ENCODE data around the gene PLAC1. TPM values are rescaled to one million over a fixed set of nuclear protein-coding genes. Genes with fewer than 3 reads are reported as not detected.
A peak's percentile ranks its signal among the peaks of the same experiment; 100 is the strongest.

The PLAC1 gene
- total and polyA plus RNA-seq, 2 of the 13 experiments (the other 11 are each of a cell fraction or from before 2014, with no cell fraction given): 0.40 to 2.7 TPM

- TF ChIP-seq ZNF710 (CRISPR knock-in tag; IDR thresholded peaks at IDR 0.05; ENCODE audit: borderline replicate concordance) (no peak), STAG1 (CRISPR knock-in tag; IDR thresholded peaks at IDR 0.05) (no peak), THAP9 (CRISPR knock-in tag; IDR thresholded peaks at IDR 0.05; ENCODE audit: borderline replicate concordance) (no peak), ZNF777 (CRISPR knock-in tag; IDR thresholded peaks at IDR 0.05) (no peak), SIN3B (IDR thresholded peaks at IDR 0.05; ENCODE audit: low read length) (no peak)
Observed at GRCh38 chrX:134625315-134625718, 33.0 kb downstream of the PLAC1 start (continued).

- Histone ChIP-seq H3K79me2 (ENCODE audit: insufficient read depth, low read length) (no peaks in the 10 kb centered on the region), H3K4me2 (ENCODE audit: low read depth, low read length) (no peak overlapping the region), H3K9ac (ENCODE audit: insufficient read depth, low read depth, low read length) (no peak overlapping the region), H3K27ac (ENCODE audit: extremely low read length, insufficient read depth, low read length) (no peak overlapping the region), H3K4me3 (replicated peaks in 1 of 3; ENCODE audit: insufficient read depth in 1 of 3, low read depth in 2 of 3, low read length in 3 of 3) (no peak overlapping the region), H3K27me3 (ENCODE audit: control insufficient read depth in 1 of 2, insufficient read depth in 2 of 2, low read length in 2 of 2) (no peaks in the 10 kb centered on the region), H2AFZ (ENCODE audit: low read length) (no peak overlapping the region), H4K20me1 (ENCODE audit: insufficient read depth, low read length) (no peaks in the 10 kb centered on the region), H3K9me3 (ENCODE audit: low read length) (no peaks in the 10 kb centered on the region), H3K4me1 (ENCODE audit: insufficient read depth, low read length) (no peaks in the 10 kb centered on the region), H3K36me3 (replicated peaks in 1 of 2; ENCODE audit: control insufficient read depth in 1 of 2, insufficient read depth in 2 of 2, low read length in 2 of 2) (no peaks in the 10 kb centered on the region)
- POLR2A ChIA-PET: no interaction called here
- in situ Hi-C loops (cut with HindIII; ENCODE audit: extremely low pct_ligation_motif_present, low pct_unique_long_range_greater_than_20kb): no loop called here
- CTCF ChIA-PET (ENCODE audit: low intra/inter-chr PET ratio, low total read pairs): no interaction called here
- FAIRE-seq (no peak), ATAC-seq (no peak), DNase-seq (ENCODE audit: low spot score) (peak; percentile 24)
- intact Hi-C loops (cut with micrococcal nuclease; ENCODE audit: unreplicated experiment): no loop called here
- BruUV-seq (replicated peaks): no TSS peak
- whole genome bisulfite sequencing (ENCODE audit: low lambda C conversion rate): 0% methylated on average over 2 of the region's 3 CpGs
- TF ChIP-seq ZNF646 (CRISPR knock-in tag; IDR thresholded peaks at IDR 0.05): no peak
- no peak for TF ChIP-seq ZSCAN31 (CRISPR knock-in tag; IDR thresholded peaks at IDR 0.05; ENCODE audit: low read depth)
- no peak for TF ChIP-seq ZNF788 (CRISPR knock-in tag; IDR thresholded peaks at IDR 0.05; ENCODE audit: borderline replicate concordance)
- TF ChIP-seq GLMP (CRISPR knock-in tag; IDR thresholded peaks at IDR 0.05; ENCODE audit: borderline replicate concordance): no peak
- no peak for TF ChIP-seq ZNF160 (CRISPR knock-in tag; IDR thresholded peaks at IDR 0.05)
Observed at GRCh38 chrX:134624046-134624430, 34.2 kb downstream of the PLAC1 start.

Measured in HepG2 (cell line).